Esophagus muscularis mucosa (tissue), 4 donors: Measurements from ENCODE around the gene MUC5B. TPM values are rescaled to one million over a fixed set of nuclear protein-coding genes. Genes with fewer than 3 reads are reported as not detected.

Source experiments
- DNase-seq: peaks from one replicate; pipeline ENCODE4 v3.0.0-alpha.2; 2017; ENCODE audit errors: extremely low spot score
- H3K27ac ChIP-seq, 4 donors: fragments of 200-600 bp; sonication (generic); replicated peaks in 1 of 4; 1 replicate in 3 of 4; 2 replicates in 1 of 4; pipeline ENCODE4 v1.5.1; 2016 to 2019; ENCODE audit warnings: mild to moderate bottlenecking in 1 of 4
- H3K27me3 ChIP-seq, 4 donors: fragments of 200-600 bp; sonication (generic); one replicate each; pipeline versions ENCODE4 v1.5.1 to v1.6.0; 2016 to 2019
- H3K36me3 ChIP-seq, 4 donors: fragments of 200-600 bp; sonication (generic); one replicate each; pipeline ENCODE4 v1.5.1; 2016 to 2019
- H3K4me1 ChIP-seq, 4 donors: fragments of 200-600 bp; sonication (generic); one replicate each; pipeline ENCODE4 v1.5.1; 2016 to 2019
- H3K4me3 ChIP-seq, 4 donors: fragments of 200-600 bp; sonication (generic); 1 replicate in 2 of 4; 2 replicates in 2 of 4; pipeline ENCODE4 v1.5.1; 2016 to 2019; ENCODE audit warnings: mild to moderate bottlenecking in 4 of 4, moderate library complexity in 1 of 4
- H3K9me3 ChIP-seq, 4 donors: fragments of 200-600 bp; sonication (generic); 1 replicate in 3 of 4; 2 replicates in 1 of 4; pipeline ENCODE4 v1.5.1; 2016 to 2019
- EP300 ChIP-seq: sonication (generic); formaldehyde crosslinking; IDR thresholded peaks from one replicate; pipeline ENCODE4 v1.6.1; 2017; ENCODE audit warnings: antibody characterized with exemption
- POLR2A ChIP-seq: fragments of 450-650 bp; IDR thresholded peaks from one replicate; pipeline ENCODE4 v1.6.1; 2017; ENCODE audit warnings: antibody characterized with exemption, moderate library complexity, mild to moderate bottlenecking, low read depth
- POLR2AphosphoS5 ChIP-seq, 2 donors: sonication (generic); formaldehyde crosslinking; IDR thresholded peaks; one replicate each; pipeline ENCODE4 v1.6.1; 2017; ENCODE audit warnings: antibody characterized with exemption in 2 of 2
- WGBS: methylation state at CpG from one replicate; pipeline ENCODE4 v1.1.5; 2018; 5-methylcytosine and 5-hydroxymethylcytosine counted together
- intact Hi-C: fragments of 100-400 bp; cut with DNase I; formaldehyde crosslinking; loops from one replicate; pipeline ENCODE4 v1.15.1; 2023
- total RNA-seq, 4 donors: library from RNA; depleted of rRNA; stranded (reverse); fragments of >200 nt; gene quantifications; one replicate each; pipeline versions ENCODE4 v1.1.0 to v1.2.1, GENCODE V29; 2016
- TF ChIP-seq, protein P1 (sequence below), 3 experiments: fragments of 200-600 bp in 2 of 3; fragments of 450-650 bp in 1 of 3; sonication (generic) in 2 of 3; IDR thresholded peaks; one replicate each; pipeline ENCODE4 v1.5.1; 2017 to 2019; ENCODE audit warnings: antibody characterized with exemption in 3 of 3, mild to moderate bottlenecking in 2 of 3, moderate library complexity in 1 of 3

Gene MUC5B
- total RNA-seq, 4 donors from 2014 or later: under 0.01 to 0.45 (median 0.06) TPM; not detected in 1

GRCh38 chr11:1232883-1233321, 10.0 kb downstream of the MUC5B start:
- Histone ChIP-seq H3K4me3 (no peak overlapping the region), H3K4me1 (no peaks in the 10 kb centered on the region), H3K9me3 (no peaks in the 10 kb centered on the region), H3K36me3 (no peaks in the 10 kb centered on the region), H3K27ac (no peak overlapping the region), H3K27me3 (peaks cover 0 to 56% (median 0%) of the 10 kb centered on the region in 4 donors)
- DNase-seq: no peak
- TF ChIP-seq POLR2AphosphoS5 (IDR thresholded peaks at IDR 0.05): no peak
- TF ChIP-seq, protein P1, sequence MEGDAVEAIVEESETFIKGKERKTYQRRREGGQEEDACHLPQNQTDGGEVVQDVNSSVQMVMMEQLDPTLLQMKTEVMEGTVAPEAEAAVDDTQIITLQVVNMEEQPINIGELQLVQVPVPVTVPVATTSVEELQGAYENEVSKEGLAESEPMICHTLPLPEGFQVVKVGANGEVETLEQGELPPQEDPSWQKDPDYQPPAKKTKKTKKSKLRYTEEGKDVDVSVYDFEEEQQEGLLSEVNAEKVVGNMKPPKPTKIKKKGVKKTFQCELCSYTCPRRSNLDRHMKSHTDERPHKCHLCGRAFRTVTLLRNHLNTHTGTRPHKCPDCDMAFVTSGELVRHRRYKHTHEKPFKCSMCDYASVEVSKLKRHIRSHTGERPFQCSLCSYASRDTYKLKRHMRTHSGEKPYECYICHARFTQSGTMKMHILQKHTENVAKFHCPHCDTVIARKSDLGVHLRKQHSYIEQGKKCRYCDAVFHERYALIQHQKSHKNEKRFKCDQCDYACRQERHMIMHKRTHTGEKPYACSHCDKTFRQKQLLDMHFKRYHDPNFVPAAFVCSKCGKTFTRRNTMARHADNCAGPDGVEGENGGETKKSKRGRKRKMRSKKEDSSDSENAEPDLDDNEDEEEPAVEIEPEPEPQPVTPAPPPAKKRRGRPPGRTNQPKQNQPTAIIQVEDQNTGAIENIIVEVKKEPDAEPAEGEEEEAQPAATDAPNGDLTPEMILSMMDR (IDR thresholded peaks at IDR 0.05): no peak
- no peak for TF ChIP-seq EP300
- TF ChIP-seq POLR2A: no peak
- intact Hi-C loops: no loop called here
- 64% methylated on average over 6 of the region's 30 CpGs for WGBS

DNA sequence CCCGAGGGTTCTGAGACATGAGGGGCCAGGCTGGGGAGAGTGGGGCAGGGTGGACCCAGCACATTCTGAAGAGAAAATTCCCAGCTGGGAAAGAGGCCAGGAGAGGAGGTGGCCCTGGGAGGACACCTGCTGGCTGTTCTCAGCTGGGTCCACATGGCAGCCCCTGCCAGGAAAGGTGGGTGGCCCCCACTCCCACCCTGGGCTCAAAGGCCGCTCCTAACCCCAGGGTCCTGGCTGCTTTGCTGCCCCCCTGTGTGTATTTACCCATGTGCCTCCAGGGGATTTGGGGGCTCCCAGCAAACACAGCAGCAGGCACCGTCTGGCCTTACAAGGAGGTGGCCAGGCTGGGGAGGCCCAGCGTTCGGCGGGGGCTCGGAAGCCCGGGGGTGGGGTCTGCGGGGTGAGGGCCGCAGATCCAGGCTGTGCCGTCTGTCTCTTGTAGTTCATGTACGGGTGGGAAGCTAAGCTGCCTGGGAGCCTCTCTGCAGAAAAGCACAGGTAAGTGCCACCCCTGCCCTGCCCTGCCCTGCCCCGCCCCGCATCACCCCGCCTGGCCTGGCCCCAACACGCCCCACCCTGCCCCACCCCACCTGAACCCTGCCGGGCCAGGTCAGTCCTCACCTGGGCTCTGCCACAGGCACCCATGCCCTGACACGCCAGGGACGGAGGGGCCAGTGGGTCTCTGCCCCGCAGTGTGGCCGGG, 10.6 kb downstream of the MUC5B start:
- Histone ChIP-seq H3K27me3 (peaks cover 0 to 50% (median 0%) of the 10 kb centered on the region in 4 donors), H3K27ac (no peak overlapping the region), H3K4me1 (no peaks in the 10 kb centered on the region), H3K4me3 (no peak overlapping the region), H3K9me3 (no peaks in the 10 kb centered on the region), H3K36me3 (no peaks in the 10 kb centered on the region)
- WGBS: 79% methylated on average over 17 of the region's 21 CpGs
- TF ChIP-seq POLR2AphosphoS5 (IDR thresholded peaks at IDR 0.05): no peak
- TF ChIP-seq EP300: no peak
- DNase-seq: no peak
- intact Hi-C loops: no loop called here

DNA sequence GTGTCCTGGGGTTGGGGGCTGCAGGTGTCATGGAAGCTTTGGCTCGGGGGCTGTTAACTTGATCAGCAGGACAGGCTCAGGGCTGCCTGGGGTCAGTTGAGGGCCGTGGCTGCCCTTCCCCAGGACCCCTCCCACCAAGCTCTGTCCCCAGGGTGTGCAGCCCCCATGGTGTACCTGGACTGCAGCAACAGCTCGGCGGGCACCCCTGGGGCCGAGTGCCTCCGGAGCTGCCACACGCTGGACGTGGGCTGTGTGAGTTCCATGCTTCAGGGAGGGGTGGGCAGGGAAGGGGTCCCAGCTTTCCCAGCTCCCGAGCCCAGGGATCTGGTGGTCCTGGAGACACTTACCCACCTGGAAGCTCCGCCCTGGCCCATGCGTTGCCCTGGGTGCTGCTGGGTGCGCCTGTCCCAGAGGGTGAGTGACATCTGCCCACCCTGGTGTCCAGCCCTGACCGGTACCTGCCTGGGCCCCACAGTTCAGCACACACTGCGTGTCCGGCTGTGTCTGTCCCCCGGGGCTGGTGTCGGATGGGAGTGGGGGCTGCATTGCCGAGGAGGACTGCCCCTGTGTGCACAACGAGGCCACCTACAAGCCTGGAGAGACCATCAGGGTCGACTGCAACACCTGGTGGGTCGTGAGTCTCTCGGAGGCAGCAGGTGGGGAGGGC, 11.3 kb downstream of the MUC5B start:
- no peak for DNase-seq
- 65% methylated on average over 11 of the region's 22 CpGs for WGBS
- H3K27me3 ChIP-seq: peaks cover 0 to 44% (median 0%) of the 10 kb centered on the region in 4 donors

GRCh38 chr11:1234771-1235305, 12.0 kb downstream of the MUC5B start:
- Histone ChIP-seq H3K4me1 (no peaks in the 10 kb centered on the region), H3K27ac (no peak overlapping the region), H3K9me3 (no peaks in the 10 kb centered on the region), H3K4me3 (no peak overlapping the region), H3K36me3 (no peaks in the 10 kb centered on the region), H3K27me3 (peaks cover 0 to 37% (median 0%) of the 10 kb centered on the region in 4 donors)
- intact Hi-C loops: no loop called here
- no CpG with 5 or more reads among the region's 23 CpGs for WGBS
- DNase-seq: no peak
- TF ChIP-seq POLR2AphosphoS5 (IDR thresholded peaks at IDR 0.05) (no peak), EP300 (no peak), POLR2A (no peak)
- TF ChIP-seq, protein P1 (IDR thresholded peaks at IDR 0.05): no peak

More for the DNA sequence above, 11.3 kb downstream of the MUC5B start:
- Histone ChIP-seq H3K9me3 (no peaks in the 10 kb centered on the region), H3K4me1 (no peaks in the 10 kb centered on the region), H3K36me3 (no peaks in the 10 kb centered on the region), H3K4me3 (no peak overlapping the region), H3K27ac (no peak overlapping the region)
- intact Hi-C loops: no loop called here
- TF ChIP-seq POLR2A (no peak), POLR2AphosphoS5 (IDR thresholded peaks at IDR 0.05) (no peak), EP300 (no peak)
- TF ChIP-seq, protein P1 (IDR thresholded peaks at IDR 0.05): no peak

- Histone ChIP-seq H3K4me3 (no peak overlapping the region), H3K9me3 (no peaks in the 10 kb centered on the region), H3K27ac (no peak overlapping the region), H3K4me1 (no peaks in the 10 kb centered on the region), H3K27me3 (peaks cover 0 to 31% (median 0%) of the 10 kb centered on the region in 4 donors), H3K36me3 (no peaks in the 10 kb centered on the region)
- no peak for DNase-seq
- TF ChIP-seq, protein P1 (IDR thresholded peaks at IDR 0.05): no peak
- TF ChIP-seq EP300 (no peak), POLR2A (no peak), POLR2AphosphoS5 (IDR thresholded peaks at IDR 0.05) (no peak)
- intact Hi-C loops: no loop called here
- WGBS: 76% methylated on average over 17 of the region's 23 CpGs
Observed at GRCh38 chr11:1235306-1235900, 12.5 kb downstream of the MUC5B start.
